ENCODE measurements around the gene OXER1. TPM values are rescaled to one million over a fixed set of nuclear protein-coding genes. Genes with fewer than 3 reads are reported as not detected.

OXER1 gene
- polyA plus RNA-seq, 1 donor (not counting 4 experiments of a cell fraction or from before 2014, with no cell fraction given), result not detected

DNA sequence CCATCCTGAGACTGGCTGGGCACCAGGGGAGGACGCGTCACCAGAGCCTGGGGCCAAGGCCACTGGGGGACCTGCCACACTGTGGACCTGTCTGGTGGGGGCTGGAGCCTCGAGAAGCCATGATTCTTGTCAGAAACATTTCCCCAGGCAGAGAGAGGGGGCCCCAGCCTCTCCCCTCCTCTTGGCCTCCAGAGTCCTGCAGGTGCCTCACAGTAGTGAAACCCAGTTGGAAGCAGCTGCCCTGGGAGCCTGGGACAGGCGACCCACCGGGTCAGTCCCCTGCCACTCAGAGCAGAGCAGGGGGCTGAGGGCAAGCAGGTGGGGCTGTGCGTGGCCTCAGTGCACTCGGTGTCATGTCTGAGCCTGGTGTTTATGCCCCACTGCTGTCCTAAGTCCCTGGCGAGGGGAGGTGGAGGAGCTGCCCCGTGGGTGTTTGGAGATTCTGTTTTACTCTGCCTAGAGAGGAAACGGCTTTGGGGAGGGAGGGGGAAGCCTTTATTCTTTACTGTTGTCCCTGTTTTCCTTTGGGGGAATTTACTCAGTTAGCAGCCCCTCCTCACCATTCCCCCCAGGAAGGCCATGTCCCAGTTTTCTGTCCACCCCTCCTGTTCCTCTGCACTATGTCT is 7.7 kb downstream of the OXER1 start:
- Histone ChIP-seq H3K4me3 (ENCODE audit: control insufficient read depth in 2 of 3, extremely low read depth in 1 of 3, insufficient read depth in 2 of 3, low read depth in 1 of 3, low read length in 3 of 3) (no peak overlapping the region), H3K9ac (ENCODE audit: control insufficient read depth, extremely low read depth, insufficient read depth, low read length) (no peak overlapping the region), H3K79me2 (ENCODE audit: control insufficient read depth, insufficient read depth, low read length) (no peaks in the 10 kb centered on the region), H3K9me1 (ENCODE audit: control insufficient read depth, extremely low read depth, insufficient read depth, low read length) (no peaks in the 10 kb centered on the region), H3K27ac (ENCODE audit: control insufficient read depth, insufficient read depth, low read length) (no peak overlapping the region), H3K4me1 (ENCODE audit: control insufficient read depth, extremely low read depth, insufficient read depth, low read length) (no peaks in the 10 kb centered on the region), H3K27me3 (ENCODE audit: control insufficient read depth, extremely low read depth, insufficient read depth, low read length) (no peaks in the 10 kb centered on the region), H2AFZ (ENCODE audit: control insufficient read depth, low read length) (no peak overlapping the region), H4K20me1 (ENCODE audit: control insufficient read depth, extremely low read depth, insufficient read depth, low read length) (peaks cover 2% of the 10 kb centered on the region), H3K9me3 (ENCODE audit: control insufficient read depth, low read depth, low read length) (no peaks in the 10 kb centered on the region), H3K36me3 (ENCODE audit: control insufficient read depth in 2 of 2, extremely low read depth in 1 of 2, insufficient read depth in 2 of 2, low read length in 2 of 2) (peaks cover 0 to 2% of the 10 kb centered on the region in 2 experiments), H3K4me2 (ENCODE audit: control insufficient read depth, extremely low read depth, insufficient read depth, low read depth, low read length) (no peak overlapping the region)
- dilution Hi-C loops (cut with MboI; ENCODE audit: extremely low pct_ligation_motif_present, low sequenced_read_pairs), result no loop called here
- DNase-seq (ENCODE audit: low read depth, low spot score) (no peak), FAIRE-seq (no peak)
- TF ChIP-seq EZH2 (IDR thresholded peaks at IDR 0.05; ENCODE audit: low read length) (no peak), CTCF (optimal IDR thresholded peaks at IDR 0.05 in 1 of 3, IDR thresholded peaks at IDR 0.05 in 1 of 3, conservative IDR thresholded peaks at IDR 0.05 in 1 of 3; ENCODE audit: extremely low read depth in 1 of 3, insufficient read depth in 2 of 3, low read length in 3 of 3) (no peak)

DNA sequence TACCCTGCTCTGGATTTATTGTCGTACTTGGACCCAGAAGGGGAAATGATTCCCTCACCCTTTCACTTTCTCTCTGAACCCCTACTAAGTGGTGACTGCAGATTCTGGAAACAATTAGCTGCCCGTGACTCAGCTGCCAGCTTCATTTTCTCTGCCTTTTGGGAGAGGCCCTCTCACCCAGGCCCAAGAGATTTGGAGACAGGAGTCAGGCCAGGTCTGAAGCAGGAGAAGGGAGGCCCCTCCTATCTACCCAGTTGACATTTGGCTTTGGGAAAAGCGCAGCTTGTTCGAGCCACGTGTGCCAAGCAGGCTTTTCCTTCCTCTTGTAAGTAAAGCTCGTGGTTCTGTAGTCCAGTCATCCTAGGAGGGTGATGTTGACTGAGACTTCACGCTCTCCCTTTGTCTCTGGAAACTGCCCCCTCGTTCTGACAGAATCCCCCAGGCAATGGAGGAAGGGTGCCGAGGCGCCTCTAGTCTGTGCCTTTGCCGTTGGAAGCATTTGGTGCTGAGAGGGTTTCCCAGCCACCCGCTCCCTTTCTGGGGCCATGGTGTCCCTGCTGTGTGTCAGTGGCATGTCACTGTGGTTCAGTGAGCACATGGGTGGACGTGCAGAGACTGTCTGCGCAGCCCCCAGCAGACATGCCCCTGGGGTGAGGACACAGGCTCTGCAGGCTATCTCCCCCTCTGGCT is 8.6 kb downstream of the OXER1 start:
- H3K4me3 ChIP-seq (ENCODE audit: control insufficient read depth in 2 of 3, extremely low read depth in 1 of 3, insufficient read depth in 2 of 3, low read depth in 1 of 3, low read length in 3 of 3), result no peak overlapping the region
- peaks cover 2% of the 10 kb centered on the region for H4K20me1 ChIP-seq (ENCODE audit: control insufficient read depth, extremely low read depth, insufficient read depth, low read length)
- H3K36me3 ChIP-seq (ENCODE audit: control insufficient read depth in 2 of 2, extremely low read depth in 1 of 2, insufficient read depth in 2 of 2, low read length in 2 of 2), result peaks cover 0 to 2% of the 10 kb centered on the region in 2 experiments
- H2AFZ ChIP-seq (ENCODE audit: control insufficient read depth, low read length), result no peak overlapping the region
- no peak for DNase-seq (ENCODE audit: low read depth, low spot score)
- no peaks in the 10 kb centered on the region for H3K4me1 ChIP-seq (ENCODE audit: control insufficient read depth, extremely low read depth, insufficient read depth, low read length)
- no peaks in the 10 kb centered on the region for H3K79me2 ChIP-seq (ENCODE audit: control insufficient read depth, insufficient read depth, low read length)
- no peak for FAIRE-seq
- no peaks in the 10 kb centered on the region for H3K9me1 ChIP-seq (ENCODE audit: control insufficient read depth, extremely low read depth, insufficient read depth, low read length)
- dilution Hi-C loops (cut with MboI; ENCODE audit: extremely low pct_ligation_motif_present, low sequenced_read_pairs), result no loop called here
- H3K4me2 ChIP-seq (ENCODE audit: control insufficient read depth, extremely low read depth, insufficient read depth, low read depth, low read length), result no peak overlapping the region
- H3K9ac ChIP-seq (ENCODE audit: control insufficient read depth, extremely low read depth, insufficient read depth, low read length), result no peak overlapping the region
- no peak overlapping the region for H3K27ac ChIP-seq (ENCODE audit: control insufficient read depth, insufficient read depth, low read length)
- no peaks in the 10 kb centered on the region for H3K27me3 ChIP-seq (ENCODE audit: control insufficient read depth, extremely low read depth, insufficient read depth, low read length)
- H3K9me3 ChIP-seq (ENCODE audit: control insufficient read depth, low read depth, low read length), result no peaks in the 10 kb centered on the region
- no peak for TF ChIP-seq CTCF (optimal IDR thresholded peaks at IDR 0.05 in 1 of 3, IDR thresholded peaks at IDR 0.05 in 1 of 3, conservative IDR thresholded peaks at IDR 0.05 in 1 of 3; ENCODE audit: extremely low read depth in 1 of 3, insufficient read depth in 2 of 3, low read length in 3 of 3)
- TF ChIP-seq EZH2 (IDR thresholded peaks at IDR 0.05; ENCODE audit: low read length), result no peak
